Breast epithelium (tissue), 4 donors: Measurements from ENCODE around the gene H6PD. TPM values are rescaled to one million over a fixed set of nuclear protein-coding genes. Genes with fewer than 3 reads are reported as not detected.

Experiments used
- DNase-seq, 2 donors: peaks; one replicate each; pipeline ENCODE4 v3.0.0-alpha.2; 2019; ENCODE audit warnings: low spot score in 2 of 2
- H3K27ac ChIP-seq, 2 donors: fragments of 200-600 bp; sonication (generic) in 1 of 2; one replicate each; pipeline ENCODE4 v1.5.1; 2016 to 2019; ENCODE audit warnings: mild to moderate bottlenecking in 1 of 2
- H3K27me3 ChIP-seq, 2 donors: fragments of 200-600 bp; sonication (generic) in 1 of 2; one replicate each; pipeline versions ENCODE4 v1.5.1 to v1.6.0; 2017 to 2019; ENCODE audit warnings: control low read depth in 1 of 2, mild to moderate bottlenecking in 1 of 2
- H3K36me3 ChIP-seq: fragments of 200-600 bp; one replicate; pipeline ENCODE4 v1.5.1; 2019
- H3K4me1 ChIP-seq, 2 donors: fragments of 200-600 bp; sonication (generic); one replicate each; pipeline ENCODE4 v1.5.1; 2016 to 2019; ENCODE audit warnings: control low read depth in 1 of 2
- H3K4me3 ChIP-seq, 3 donors: fragments of 200-600 bp; sonication (generic); 1 replicate in 2 of 3; 2 replicates in 1 of 3; pipeline ENCODE4 v1.5.1; 2016 to 2019; ENCODE audit warnings: mild to moderate bottlenecking in 3 of 3, moderate library complexity in 2 of 3
- H3K9me3 ChIP-seq, 2 donors: fragments of 200-600 bp; sonication (generic) in 1 of 2; one replicate each; pipeline ENCODE4 v1.5.1; 2016 to 2019; ENCODE audit warnings: control low read depth in 1 of 2
- POLR2A ChIP-seq: fragments of 450-650 bp; IDR thresholded peaks from one replicate; pipeline ENCODE4 v1.6.1; 2016; ENCODE audit warnings: antibody characterized with exemption, mild to moderate bottlenecking, moderate library complexity
- POLR2AphosphoS5 ChIP-seq, 3 donors: sonication (generic); formaldehyde crosslinking; IDR thresholded peaks; one replicate each; pipeline ENCODE4 v1.6.1; 2017; ENCODE audit warnings: antibody characterized with exemption in 3 of 3
- intact Hi-C: fragments of 100-400 bp; cut with DNase I; formaldehyde crosslinking; loops from one replicate; pipeline ENCODE4 v1.15.1; 2023; ENCODE audit warnings: low total_unique reads
- total RNA-seq, 3 donors: library from RNA; depleted of rRNA; stranded (reverse); fragments of >200 nt; gene quantifications; one replicate each; pipeline ENCODE4 v1.1.0, GENCODE V29; 2016
- TF ChIP-seq, protein P1 (sequence below), 3 donors: fragments of 450-650 bp; IDR thresholded peaks; one replicate each; pipeline ENCODE4 v1.5.1; 2016 to 2017; ENCODE audit warnings: antibody characterized with exemption in 3 of 3, mild to moderate bottlenecking in 3 of 3, moderate library complexity in 3 of 3

The H6PD gene
- total RNA-seq, 3 donors from 2014 or later = 46.4 to 77.4 (median 49.5) TPM

DNA sequence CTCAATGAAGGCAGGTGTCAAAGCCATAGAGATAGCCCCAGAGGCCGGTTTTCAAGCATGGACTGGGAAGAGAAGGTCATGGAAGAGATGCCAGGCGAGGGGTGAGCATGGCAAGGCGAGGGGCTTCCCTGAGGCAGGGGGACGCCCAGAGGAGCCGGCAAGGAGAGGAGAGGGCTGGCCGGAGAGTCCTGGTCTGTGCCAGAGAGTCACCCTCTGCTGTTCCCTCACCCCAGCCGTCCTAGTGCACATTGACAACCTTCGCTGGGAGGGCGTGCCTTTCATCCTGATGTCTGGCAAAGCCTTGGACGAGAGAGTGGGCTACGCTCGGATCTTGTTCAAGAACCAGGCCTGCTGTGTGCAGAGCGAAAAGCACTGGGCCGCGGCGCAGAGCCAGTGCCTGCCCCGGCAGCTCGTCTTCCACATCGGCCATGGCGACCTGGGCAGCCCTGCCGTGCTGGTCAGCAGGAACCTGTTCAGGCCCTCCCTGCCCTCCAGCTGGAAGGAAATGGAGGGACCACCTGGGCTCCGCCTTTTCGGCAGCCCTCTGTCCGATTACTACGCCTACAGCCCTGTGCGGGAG, 28.8 kb downstream of the H6PD start:
- intact Hi-C loops = no loop called here
- Histone ChIP-seq H3K9me3 (no peaks in the 10 kb centered on the region), H3K36me3 (no peaks in the 10 kb centered on the region), H3K27ac (no peak overlapping the region), H3K27me3 (no peaks in the 10 kb centered on the region), H3K4me3 (no peak overlapping the region), H3K4me1 (no peaks in the 10 kb centered on the region)
- DNase-seq = no peak
- no peak for TF ChIP-seq POLR2AphosphoS5 (IDR thresholded peaks at IDR 0.05)
- no peak for TF ChIP-seq POLR2A
- TF ChIP-seq, protein P1, sequence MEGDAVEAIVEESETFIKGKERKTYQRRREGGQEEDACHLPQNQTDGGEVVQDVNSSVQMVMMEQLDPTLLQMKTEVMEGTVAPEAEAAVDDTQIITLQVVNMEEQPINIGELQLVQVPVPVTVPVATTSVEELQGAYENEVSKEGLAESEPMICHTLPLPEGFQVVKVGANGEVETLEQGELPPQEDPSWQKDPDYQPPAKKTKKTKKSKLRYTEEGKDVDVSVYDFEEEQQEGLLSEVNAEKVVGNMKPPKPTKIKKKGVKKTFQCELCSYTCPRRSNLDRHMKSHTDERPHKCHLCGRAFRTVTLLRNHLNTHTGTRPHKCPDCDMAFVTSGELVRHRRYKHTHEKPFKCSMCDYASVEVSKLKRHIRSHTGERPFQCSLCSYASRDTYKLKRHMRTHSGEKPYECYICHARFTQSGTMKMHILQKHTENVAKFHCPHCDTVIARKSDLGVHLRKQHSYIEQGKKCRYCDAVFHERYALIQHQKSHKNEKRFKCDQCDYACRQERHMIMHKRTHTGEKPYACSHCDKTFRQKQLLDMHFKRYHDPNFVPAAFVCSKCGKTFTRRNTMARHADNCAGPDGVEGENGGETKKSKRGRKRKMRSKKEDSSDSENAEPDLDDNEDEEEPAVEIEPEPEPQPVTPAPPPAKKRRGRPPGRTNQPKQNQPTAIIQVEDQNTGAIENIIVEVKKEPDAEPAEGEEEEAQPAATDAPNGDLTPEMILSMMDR (IDR thresholded peaks at IDR 0.05) = no peak

DNA sequence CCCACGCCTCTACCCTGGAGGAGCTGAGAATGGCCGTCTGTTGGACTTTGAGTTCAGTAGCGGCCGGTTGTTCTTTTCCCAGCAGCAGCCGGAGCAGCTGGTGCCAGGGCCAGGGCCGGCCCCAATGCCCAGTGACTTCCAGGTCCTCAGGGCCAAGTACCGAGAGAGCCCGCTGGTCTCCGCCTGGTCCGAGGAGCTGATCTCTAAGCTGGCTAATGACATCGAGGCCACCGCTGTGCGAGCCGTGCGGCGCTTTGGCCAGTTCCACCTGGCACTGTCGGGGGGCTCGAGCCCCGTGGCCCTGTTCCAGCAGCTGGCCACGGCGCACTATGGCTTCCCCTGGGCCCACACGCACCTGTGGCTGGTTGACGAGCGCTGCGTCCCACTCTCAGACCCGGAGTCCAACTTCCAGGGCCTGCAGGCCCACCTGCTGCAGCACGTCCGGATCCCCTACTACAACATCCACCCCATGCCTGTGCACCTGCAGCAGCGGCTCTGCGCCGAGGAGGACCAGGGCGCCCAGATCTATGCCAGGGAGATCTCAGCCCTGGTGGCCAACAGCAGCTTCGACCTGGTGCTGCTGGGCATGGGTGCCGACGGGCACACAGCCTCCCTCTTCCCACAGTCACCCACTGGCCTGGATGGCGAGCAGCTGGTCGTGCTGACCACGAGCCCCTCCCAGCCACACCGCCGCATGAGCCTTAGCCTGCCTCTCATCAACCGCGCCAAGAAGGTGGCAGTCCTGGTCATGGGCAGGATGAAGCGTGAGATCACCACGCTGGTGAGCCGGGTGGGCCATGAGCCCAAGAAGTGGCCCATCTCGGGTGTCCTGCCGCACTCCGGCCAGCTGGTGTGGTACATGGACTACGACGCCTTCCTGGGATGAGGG, 29.7 kb downstream of the H6PD start:
- intact Hi-C loops = no loop called here
- H3K4me1 ChIP-seq = no peaks in the 10 kb centered on the region
- no peaks in the 10 kb centered on the region for H3K9me3 ChIP-seq
- H3K27ac ChIP-seq = no peak overlapping the region
- H3K36me3 ChIP-seq = no peaks in the 10 kb centered on the region
- TF ChIP-seq POLR2AphosphoS5 (IDR thresholded peaks at IDR 0.05) (no peak), POLR2A (no peak)
- TF ChIP-seq, protein P1 (IDR thresholded peaks at IDR 0.05) = no peak
- DNase-seq = no peak
- H3K27me3 ChIP-seq = no peaks in the 10 kb centered on the region
- H3K4me3 ChIP-seq = no peak overlapping the region

DNA sequence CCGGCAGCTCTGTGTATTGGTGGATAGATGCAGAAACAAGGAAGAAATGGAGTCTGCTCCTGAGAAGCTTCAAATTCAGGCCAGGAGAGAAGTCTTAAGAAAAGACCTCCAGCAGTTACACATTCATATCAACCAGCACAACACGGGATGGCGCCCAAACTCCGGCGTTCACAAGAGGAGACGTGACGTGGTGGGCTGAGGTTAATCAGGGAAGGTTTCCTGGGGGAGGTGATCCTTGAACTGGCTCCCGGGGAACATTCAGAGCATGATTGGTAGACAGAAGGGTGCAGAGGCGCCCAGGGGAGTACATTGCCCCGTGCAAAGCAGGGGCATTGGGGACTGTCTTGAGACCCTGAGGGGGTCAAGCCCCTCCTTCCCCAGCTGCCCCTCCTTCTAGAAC, 30.5 kb downstream of the H6PD start:
- Histone ChIP-seq H3K4me1 (no peaks in the 10 kb centered on the region), H3K27me3 (no peaks in the 10 kb centered on the region), H3K4me3 (no peak overlapping the region), H3K36me3 (no peaks in the 10 kb centered on the region), H3K27ac (no peak overlapping the region), H3K9me3 (no peaks in the 10 kb centered on the region)
- TF ChIP-seq, protein P1 (IDR thresholded peaks at IDR 0.05) = no peak
- no peak for TF ChIP-seq POLR2AphosphoS5 (IDR thresholded peaks at IDR 0.05)
- no peak for TF ChIP-seq POLR2A
- intact Hi-C loops = no loop called here
- DNase-seq = no peak

DNA sequence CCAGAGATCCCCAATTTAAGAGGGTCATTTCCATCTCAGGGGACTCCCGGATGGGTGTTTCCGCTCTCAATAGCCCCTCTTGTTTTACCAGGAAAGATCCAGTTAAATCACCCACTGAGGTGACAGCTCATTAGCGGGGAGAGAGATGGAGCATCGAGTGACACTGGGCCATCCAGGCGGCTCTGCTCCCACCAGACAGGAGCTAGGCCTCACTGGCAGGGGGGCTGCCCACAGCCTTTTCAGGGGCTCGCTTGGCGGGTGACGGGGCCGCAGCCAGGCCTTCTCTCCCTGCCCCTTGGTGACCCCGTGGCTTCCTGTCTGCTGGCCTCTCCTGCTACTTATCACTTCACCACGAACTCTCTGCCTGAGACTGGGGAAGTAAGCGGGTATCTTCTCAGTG, 31.4 kb downstream of the H6PD start:
- H3K4me1 ChIP-seq = no peaks in the 10 kb centered on the region
- H3K27me3 ChIP-seq = no peaks in the 10 kb centered on the region
- TF ChIP-seq POLR2AphosphoS5 (IDR thresholded peaks at IDR 0.05) (no peak), POLR2A (no peak)
- TF ChIP-seq, protein P1 (IDR thresholded peaks at IDR 0.05) = no peak
- no peaks in the 10 kb centered on the region for H3K36me3 ChIP-seq
- intact Hi-C loops = no loop called here
- no peak overlapping the region for H3K27ac ChIP-seq
- no peak overlapping the region for H3K4me3 ChIP-seq
- DNase-seq = no peak
- no peaks in the 10 kb centered on the region for H3K9me3 ChIP-seq

DNA sequence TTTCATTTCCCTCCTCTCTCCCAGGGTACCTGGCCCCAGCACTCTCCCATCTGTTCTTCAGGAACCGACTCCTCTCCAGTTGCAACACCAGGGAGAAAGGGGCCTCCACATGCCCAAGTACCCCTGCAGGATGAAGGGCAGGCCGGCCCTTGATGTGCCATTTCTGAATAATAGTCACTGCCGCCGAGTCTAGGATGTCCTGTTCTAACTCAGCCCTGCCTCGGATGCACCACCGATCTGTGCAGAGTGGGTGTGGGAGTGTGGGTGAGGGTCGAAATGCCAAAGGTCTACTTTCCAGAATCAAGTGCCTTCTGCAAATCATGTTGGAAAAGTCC, 32.7 kb downstream of the H6PD start:
- H3K27ac ChIP-seq = no peak overlapping the region
- no peaks in the 10 kb centered on the region for H3K36me3 ChIP-seq
- intact Hi-C loops = no loop called here

More for the DNA sequence above, 32.7 kb downstream of the H6PD start:
- no peak overlapping the region for H3K4me3 ChIP-seq
- no peaks in the 10 kb centered on the region for H3K27me3 ChIP-seq
- H3K9me3 ChIP-seq = no peaks in the 10 kb centered on the region
- DNase-seq = no peak
- TF ChIP-seq POLR2A = no peak
- peak in 1 of 3 donors; percentile 5 for TF ChIP-seq POLR2AphosphoS5 (IDR thresholded peaks at IDR 0.05)
- TF ChIP-seq, protein P1 (IDR thresholded peaks at IDR 0.05) = peak in 1 of 3 donors; percentile 2
- H3K4me1 ChIP-seq = no peaks in the 10 kb centered on the region
